ENCODE measurements around the gene ARMC9.

DNA sequence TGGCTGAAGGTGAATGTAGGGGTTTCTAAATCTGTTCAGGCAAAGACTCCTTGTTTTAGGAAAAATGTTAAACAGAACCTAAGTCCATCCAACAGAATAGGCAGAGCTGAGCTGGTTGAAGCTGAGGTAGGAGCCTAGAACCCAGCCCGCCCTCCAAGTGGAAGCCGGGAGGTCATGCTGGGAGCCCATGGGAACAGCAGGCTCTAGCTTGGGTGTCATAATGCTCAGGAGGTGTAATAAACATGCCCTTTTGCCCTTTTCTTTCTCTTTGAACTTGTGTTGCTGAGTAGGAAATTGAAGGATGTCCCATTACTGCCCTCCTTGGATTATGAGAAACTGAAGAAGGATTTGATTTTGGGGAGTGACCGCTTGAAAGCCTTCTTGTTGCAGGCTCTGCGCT is 60.3 kb downstream of the ARMC9 start:
- TF ChIP-seq POLR2A (IDR thresholded peaks at IDR 0.05) = no peak
- TF ChIP-seq, protein P1, sequence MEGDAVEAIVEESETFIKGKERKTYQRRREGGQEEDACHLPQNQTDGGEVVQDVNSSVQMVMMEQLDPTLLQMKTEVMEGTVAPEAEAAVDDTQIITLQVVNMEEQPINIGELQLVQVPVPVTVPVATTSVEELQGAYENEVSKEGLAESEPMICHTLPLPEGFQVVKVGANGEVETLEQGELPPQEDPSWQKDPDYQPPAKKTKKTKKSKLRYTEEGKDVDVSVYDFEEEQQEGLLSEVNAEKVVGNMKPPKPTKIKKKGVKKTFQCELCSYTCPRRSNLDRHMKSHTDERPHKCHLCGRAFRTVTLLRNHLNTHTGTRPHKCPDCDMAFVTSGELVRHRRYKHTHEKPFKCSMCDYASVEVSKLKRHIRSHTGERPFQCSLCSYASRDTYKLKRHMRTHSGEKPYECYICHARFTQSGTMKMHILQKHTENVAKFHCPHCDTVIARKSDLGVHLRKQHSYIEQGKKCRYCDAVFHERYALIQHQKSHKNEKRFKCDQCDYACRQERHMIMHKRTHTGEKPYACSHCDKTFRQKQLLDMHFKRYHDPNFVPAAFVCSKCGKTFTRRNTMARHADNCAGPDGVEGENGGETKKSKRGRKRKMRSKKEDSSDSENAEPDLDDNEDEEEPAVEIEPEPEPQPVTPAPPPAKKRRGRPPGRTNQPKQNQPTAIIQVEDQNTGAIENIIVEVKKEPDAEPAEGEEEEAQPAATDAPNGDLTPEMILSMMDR (IDR thresholded peaks at IDR 0.05) = no peak

Data from testis (tissue), 2 donors.